Memory B cell (primary cell): ENCODE data around the gene PRKAG2.

Source experiments
- ATAC-seq: fragments of 150-1000 bp; cut with Tn5 transposase; 2 replicates; pipeline ENCODE4 v1.10.0; 2021; ENCODE audit warnings: low read depth, mild to moderate bottlenecking, moderate library complexity
- DNase-seq, 2 donors: peaks; one replicate each; pipeline ENCODE4 v3.0.0; 2022; ENCODE audit warnings: low spot score in 2 of 2
- H3K27ac Mint-ChIP-seq: one replicate; pipeline ENCODE4 v1.8.0; 2022; ENCODE audit warnings: mild to moderate bottlenecking, moderate library complexity, mixed read lengths
- H3K27me3 Mint-ChIP-seq: one replicate; pipeline ENCODE4 v1.8.0; 2022; ENCODE audit warnings: mixed read lengths
- H3K36me3 Mint-ChIP-seq: one replicate; pipeline ENCODE4 v1.8.0; 2022; ENCODE audit warnings: mild to moderate bottlenecking, mixed read lengths
- H3K4me1 Mint-ChIP-seq: one replicate; pipeline ENCODE4 v1.8.0; 2022; ENCODE audit warnings: mixed read lengths
- H3K4me3 Mint-ChIP-seq: one replicate; pipeline ENCODE4 v1.8.0; 2022; ENCODE audit warnings: mild to moderate bottlenecking, moderate library complexity, mixed read lengths
- H3K9me3 Mint-ChIP-seq: one replicate; pipeline ENCODE4 v1.8.0; 2022; ENCODE audit warnings: mixed read lengths

PRKAG2 gene

DNA sequence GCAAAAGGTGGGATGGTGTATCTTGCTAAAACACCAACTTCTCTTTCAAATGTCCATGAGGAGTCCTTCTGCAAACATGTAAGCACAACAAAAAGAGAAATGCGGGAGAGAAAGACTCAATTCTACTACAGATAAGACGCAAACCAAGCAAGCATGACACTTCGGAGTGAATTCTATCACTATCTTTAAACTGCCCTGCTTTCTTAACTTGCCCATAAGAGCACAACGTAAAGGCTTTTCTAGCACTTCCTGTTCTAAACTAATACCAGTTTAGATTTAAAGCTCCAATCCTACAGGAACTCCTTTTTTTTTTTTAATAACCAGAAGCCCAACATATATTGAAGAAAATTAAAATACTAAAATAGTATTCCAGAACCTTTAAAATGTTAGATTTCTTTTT lies 365.6 kb downstream of the PRKAG2 start:
- Mint-ChIP-seq H3K27ac (no peak overlapping the region), H3K27me3 (no peaks in the 10 kb centered on the region), H3K4me1 (peaks cover 44% of the 10 kb centered on the region)

GRCh38 chr7:151509670-151510333 lies 367.1 kb downstream of the PRKAG2 start:
- Mint-ChIP-seq H3K4me3 (no peak overlapping the region), H3K4me1 (peaks cover 34% of the 10 kb centered on the region)

More for the DNA sequence above, 365.6 kb downstream of the PRKAG2 start:
- DNase-seq = no peak
- ATAC-seq = no peak
- Mint-ChIP-seq H3K4me3 (no peak overlapping the region), H3K9me3 (no peaks in the 10 kb centered on the region), H3K36me3 (peaks cover 7% of the 10 kb centered on the region)

DNA sequence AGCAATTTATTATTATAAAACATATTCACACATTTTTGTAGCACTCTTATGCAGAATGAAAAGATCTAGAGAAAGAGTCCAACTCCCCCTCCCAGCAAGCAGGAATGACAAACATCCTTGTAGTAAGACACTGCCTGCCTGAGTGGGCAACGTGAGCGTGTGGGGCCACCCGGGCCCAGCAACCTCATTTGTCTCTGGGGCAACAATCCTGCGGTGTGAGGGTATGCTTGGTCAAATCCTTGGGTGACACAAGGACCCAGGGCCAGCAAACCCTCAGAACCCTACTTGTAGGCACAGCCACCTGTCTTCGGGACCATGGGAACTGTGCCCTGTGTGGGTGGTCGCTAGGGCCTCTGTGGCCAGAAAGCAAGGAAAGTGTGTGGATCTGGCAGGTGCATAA lies 367.9 kb downstream of the PRKAG2 start:
- Mint-ChIP-seq H3K27ac (no peak overlapping the region), H3K27me3 (no peaks in the 10 kb centered on the region), H3K4me3 (no peak overlapping the region), H3K4me1 (peaks cover 32% of the 10 kb centered on the region), H3K36me3 (peaks cover 1% of the 10 kb centered on the region), H3K9me3 (no peaks in the 10 kb centered on the region)
- DNase-seq (no peak), ATAC-seq (no peak)

More at GRCh38 chr7:151509670-151510333, 367.1 kb downstream of the PRKAG2 start:
- DNase-seq (no peak), ATAC-seq (no peak)
- Mint-ChIP-seq H3K27me3 (no peaks in the 10 kb centered on the region), H3K9me3 (no peaks in the 10 kb centered on the region), H3K36me3 (peaks cover 4% of the 10 kb centered on the region), H3K27ac (no peak overlapping the region)

DNA sequence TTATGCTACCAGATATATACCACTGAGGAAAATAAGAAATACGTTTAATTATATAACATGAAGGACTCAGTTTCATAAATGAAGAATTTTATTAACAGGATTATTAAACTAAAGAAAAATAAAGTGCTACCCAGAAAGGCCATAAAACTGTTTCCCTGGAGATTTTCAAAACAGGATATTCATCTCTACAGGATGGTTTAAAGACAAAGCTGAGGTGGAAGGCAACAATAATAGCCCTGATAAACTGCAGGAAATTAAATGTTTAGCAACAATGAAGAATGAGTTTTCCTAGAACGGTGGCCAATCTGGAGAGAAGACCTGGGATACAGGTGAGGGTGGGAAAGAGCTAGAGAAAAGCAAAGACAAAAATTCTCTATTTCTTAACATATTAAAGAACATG lies 369.1 kb downstream of the PRKAG2 start:
- DNase-seq = no peak
- H3K27me3 Mint-ChIP-seq = no peaks in the 10 kb centered on the region
- no peak overlapping the region for H3K4me3 Mint-ChIP-seq
- H3K36me3 Mint-ChIP-seq = no peaks in the 10 kb centered on the region
- H3K27ac Mint-ChIP-seq = no peak overlapping the region
- H3K4me1 Mint-ChIP-seq = peaks cover 30% of the 10 kb centered on the region
- no peaks in the 10 kb centered on the region for H3K9me3 Mint-ChIP-seq
- no peak for ATAC-seq

DNA sequence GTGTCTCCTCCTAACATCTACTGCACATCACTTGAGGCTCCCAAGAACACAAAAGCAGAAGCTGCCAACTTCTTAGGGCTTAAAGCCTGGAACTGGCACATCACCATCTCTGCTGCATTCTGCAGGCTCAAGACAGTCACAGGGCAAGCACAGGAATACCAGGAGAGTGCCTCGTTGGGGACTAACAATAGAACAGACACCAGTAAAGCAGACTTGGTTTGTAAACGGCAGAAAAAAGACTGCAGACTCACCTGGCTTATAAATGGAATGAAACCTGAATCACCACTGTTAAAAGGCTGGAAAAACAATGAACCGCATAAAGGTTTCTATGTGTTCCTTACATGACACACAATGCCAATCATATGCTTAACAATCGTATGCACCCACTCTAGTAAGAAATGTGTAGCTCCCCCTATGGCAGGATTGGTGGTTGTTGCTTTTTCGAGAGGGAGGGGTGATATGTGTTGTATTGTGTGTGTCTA lies 370.0 kb downstream of the PRKAG2 start:
- Mint-ChIP-seq H3K4me3 (no peak overlapping the region), H3K27me3 (no peaks in the 10 kb centered on the region), H3K9me3 (no peaks in the 10 kb centered on the region), H3K27ac (no peak overlapping the region), H3K36me3 (no peaks in the 10 kb centered on the region), H3K4me1 (peaks cover 25% of the 10 kb centered on the region)
- ATAC-seq = no peak
- no peak for DNase-seq
